T-cell (primary cell): ENCODE data around the gene SINHCAF. TPM values are rescaled to one million over a fixed set of nuclear protein-coding genes. Genes with fewer than 3 reads are reported as not detected.
"Not testable (repeated sequence)": the region's sequence is repeated elsewhere in the genome, so short reads cannot be mapped to it uniquely, and the experiment has no call there.

Experiments used
- ATAC-seq, 4 experiments: fragments of 200-7000 bp in 3 of 4; fragments of 150-1000 bp in 1 of 4; cut with Tn5 transposase; replicated peaks in 1 of 4; 1 replicate in 3 of 4; 2 replicates in 1 of 4; pipeline ENCODE4 v1.10.0; 2021; ENCODE audit warnings: moderate library complexity in 3 of 4, mild to moderate bottlenecking in 2 of 4, moderate number of reproducible peaks in 1 of 4
- CTCF ChIA-PET, 2 donors: fragments of 300-600 bp; sonication (Branson Sonifier 250); formaldehyde crosslinking; loops; one replicate each; lab custom pipeline; 2022; ENCODE audit warnings: antibody characterized with exemption in 2 of 2; lab: Charles Lee
- POLR2A ChIA-PET, 2 donors: fragments of 300-600 bp; sonication (Branson Sonifier 250); formaldehyde crosslinking; loops; one replicate each; lab custom pipeline; 2022; ENCODE audit warnings: antibody characterized with exemption in 2 of 2; lab: Charles Lee
- DNase-seq, 35 experiments: peaks; one replicate each; pipeline versions ENCODE4 v3.0.0 to v3.0.0-alpha.2; 2013 to 2023
- H3K27ac ChIP-seq: one replicate; pipeline ENCODE4 v1.5.1; 2013; ENCODE audit warnings: low read length
- H3K27me3 ChIP-seq, 2 experiments: replicated peaks in 1 of 2; 1 replicate in 1 of 2; 2 replicates in 1 of 2; pipeline versions ENCODE4 v1.6.1 to v1.7.0; 2013; ENCODE audit warnings: low read length in 1 of 2, mixed read lengths in 1 of 2; ENCODE audit not compliant: control insufficient read depth in 2 of 2, insufficient read depth in 2 of 2; ENCODE audit errors: extremely low read depth in 1 of 2
- H3K36me3 ChIP-seq, 2 donors: 1 replicate in 1 of 2; 2 replicates in 1 of 2; pipeline versions ENCODE4 v1.6.1 to v1.7.0; 2013; ENCODE audit warnings: low read length in 1 of 2; ENCODE audit not compliant: control insufficient read depth in 2 of 2, insufficient read depth in 1 of 2; ENCODE audit errors: extremely low read depth in 1 of 2
- H3K4me1 ChIP-seq, 2 experiments: 1 replicate in 1 of 2; 2 replicates in 1 of 2; pipeline versions ENCODE4 v1.6.1 to v1.7.0; 2013; ENCODE audit warnings: low read length in 2 of 2, mixed read lengths in 1 of 2; ENCODE audit not compliant: insufficient read depth in 2 of 2, control insufficient read depth in 1 of 2; ENCODE audit errors: extremely low read depth in 1 of 2
- H3K4me3 ChIP-seq, 2 donors: 1 replicate in 1 of 2; 2 replicates in 1 of 2; pipeline versions ENCODE4 v1.5.1 to v1.7.0; 2013; ENCODE audit warnings: mild to moderate bottlenecking in 2 of 2, low read length in 1 of 2, moderate library complexity in 1 of 2; ENCODE audit not compliant: control insufficient read depth in 1 of 2; ENCODE audit errors: extremely low read depth in 1 of 2
- H3K9me3 ChIP-seq: 2 replicates; pipeline ENCODE4 v1.7.0; 2013
- H3K27ac Mint-ChIP-seq, 2 donors: one replicate each; pipeline ENCODE4 v1.8.0; 2020 to 2021; ENCODE audit warnings: mild to moderate bottlenecking in 2 of 2, mixed read lengths in 2 of 2
- H3K27me3 Mint-ChIP-seq, 2 donors: one replicate each; pipeline ENCODE4 v1.8.0; 2021 to 2022; ENCODE audit warnings: mixed read lengths in 2 of 2
- H3K36me3 Mint-ChIP-seq: one replicate; pipeline ENCODE4 v1.8.0; 2021; ENCODE audit warnings: mixed read lengths
- H3K4me1 Mint-ChIP-seq, 3 donors: one replicate each; pipeline ENCODE4 v1.8.0; 2020 to 2022; ENCODE audit warnings: mixed read lengths in 3 of 3, mild to moderate bottlenecking in 1 of 3
- H3K4me3 Mint-ChIP-seq, 3 donors: one replicate each; pipeline ENCODE4 v1.8.0; 2020 to 2022; ENCODE audit warnings: mild to moderate bottlenecking in 3 of 3, mixed read lengths in 3 of 3, moderate library complexity in 3 of 3
- H3K9me3 Mint-ChIP-seq, 3 donors: one replicate each; pipeline ENCODE4 v1.8.0; 2020 to 2022; ENCODE audit warnings: mixed read lengths in 3 of 3
- WGBS: methylation state at CpG from one replicate; pipeline ENCODE4 v1.1.5; 2013; ENCODE audit warnings: missing lambda C conversion rate; ENCODE audit not compliant: insufficient coverage; 5-methylcytosine and 5-hydroxymethylcytosine counted together
- total RNA-seq, 35 experiments: library from RNA in 6 of 35; stranded (reverse) in 6 of 35; fragments of 120-200 nt in 1 of 35; gene quantifications; one replicate each; pipeline versions ENCODE4 v1.2.1 to v1.2.4 and lab custom pipeline; 2013 to 2026

Gene SINHCAF
- total RNA-seq, 5 donors from 2014 or later (not counting 1 experiment from before 2014, with no cell fraction given) = 70.3 to 93.2 (median 85.0) TPM

DNA sequence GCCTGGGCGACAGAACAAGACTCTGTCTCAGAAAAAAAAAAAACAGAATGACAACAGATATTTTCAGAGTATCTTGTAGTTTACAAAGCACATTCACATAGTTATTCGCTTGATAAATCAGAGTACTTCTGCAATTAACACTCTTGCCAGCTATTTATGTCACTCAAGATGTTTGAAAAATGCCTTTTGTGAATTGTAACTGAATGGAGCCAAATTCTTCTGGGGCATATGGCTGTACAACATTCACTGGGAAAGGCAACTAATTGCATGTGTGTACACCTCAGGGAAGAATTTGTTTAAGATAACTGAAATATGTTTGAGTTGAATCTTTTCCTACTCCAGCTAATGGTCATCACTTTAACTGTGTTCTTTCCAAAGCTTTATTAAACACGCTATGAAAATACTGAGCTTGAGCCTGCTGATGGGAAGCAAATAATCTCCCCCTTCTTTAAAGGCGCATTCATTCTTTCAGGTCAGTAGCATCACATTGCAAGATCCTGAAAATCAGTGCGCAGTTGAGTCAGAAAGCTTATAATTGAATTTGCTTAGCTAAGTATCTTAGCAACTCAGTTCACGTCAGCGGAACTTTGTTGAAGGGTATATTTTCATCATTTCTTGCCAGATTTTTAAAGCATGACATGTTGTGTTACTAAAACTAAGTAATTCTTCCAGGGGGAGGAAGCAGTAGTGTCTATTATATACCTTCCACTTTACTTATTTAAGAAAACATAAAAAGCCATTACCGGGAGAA lies 66.6 kb downstream of the SINHCAF start:
- CTCF ChIA-PET = interaction anchor here (0.5 to 2.7 kb wide), 3 partner anchors 13 to 88 kb away, joined by 3 to 8 read pairs (median 8); no protein-coding TSS in a partner anchor
- no peak overlapping the region for H3K27ac Mint-ChIP-seq

DNA sequence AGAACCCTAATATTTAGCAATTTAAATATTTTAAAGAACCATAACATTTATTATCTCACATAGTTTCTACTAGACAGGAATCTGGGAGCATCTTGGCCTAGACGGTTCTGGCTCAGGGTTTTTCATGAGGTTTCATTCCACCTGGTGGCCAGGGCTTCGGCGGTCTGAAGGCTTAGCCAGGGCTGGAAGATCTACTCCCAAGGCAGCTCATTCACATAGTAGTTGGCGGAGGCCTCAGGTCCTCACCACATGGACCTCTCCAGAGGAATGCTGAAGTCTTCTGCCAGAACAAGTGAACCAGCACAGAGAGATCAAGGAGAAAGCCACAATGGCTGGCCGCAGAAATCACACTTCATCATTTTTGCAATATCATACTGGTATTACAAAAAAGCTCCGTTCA lies 68.2 kb downstream of the SINHCAF start:
- Mint-ChIP-seq H3K4me3 (no peak overlapping the region), H3K36me3 (no peaks in the 10 kb centered on the region), H3K4me1 (no peaks in the 10 kb centered on the region), H3K9me3 (no peaks in the 10 kb centered on the region), H3K27ac (no peak overlapping the region), H3K27me3 (peaks cover 0 to 4% of the 10 kb centered on the region in 2 donors)
- H3K27me3 ChIP-seq = no peaks in the 10 kb centered on the region
- WGBS = 50% methylated on average over 2 of the region's 6 CpGs
- H3K4me3 ChIP-seq = no peak overlapping the region
- ChIA-PET POLR2A (no interaction called here), CTCF (interaction anchor here in 1 of 2 donors (0.8 kb wide), 1 partner anchor 14 kb away, joined by 4 read pairs; no protein-coding TSS in a partner anchor)
- DNase-seq = no peak
- no peak overlapping the region for H3K27ac ChIP-seq
- no peaks in the 10 kb centered on the region for H3K9me3 ChIP-seq
- no peaks in the 10 kb centered on the region for H3K4me1 ChIP-seq
- ATAC-seq = no peak
- H3K36me3 ChIP-seq = no peaks in the 10 kb centered on the region

More for the DNA sequence above, 66.6 kb downstream of the SINHCAF start:
- Mint-ChIP-seq H3K4me1 (no peaks in the 10 kb centered on the region), H3K27me3 (no peaks in the 10 kb centered on the region), H3K4me3 (no peak overlapping the region), H3K9me3 (no peaks in the 10 kb centered on the region), H3K36me3 (no peaks in the 10 kb centered on the region)
- DNase-seq (no peak), ATAC-seq (no peak)
- 92% methylated on average over 2 of the region's 8 CpGs for WGBS
- Histone ChIP-seq H3K27me3 (no peaks in the 10 kb centered on the region), H3K4me1 (no peaks in the 10 kb centered on the region), H3K36me3 (no peaks in the 10 kb centered on the region), H3K27ac (no peak overlapping the region), H3K4me3 (no peak overlapping the region), H3K9me3 (no peaks in the 10 kb centered on the region)
- POLR2A ChIA-PET = interaction anchor here in 1 of 2 donors (0.5 kb wide), 1 partner anchor 77 kb away, joined by 3 read pairs; no protein-coding TSS in a partner anchor

DNA sequence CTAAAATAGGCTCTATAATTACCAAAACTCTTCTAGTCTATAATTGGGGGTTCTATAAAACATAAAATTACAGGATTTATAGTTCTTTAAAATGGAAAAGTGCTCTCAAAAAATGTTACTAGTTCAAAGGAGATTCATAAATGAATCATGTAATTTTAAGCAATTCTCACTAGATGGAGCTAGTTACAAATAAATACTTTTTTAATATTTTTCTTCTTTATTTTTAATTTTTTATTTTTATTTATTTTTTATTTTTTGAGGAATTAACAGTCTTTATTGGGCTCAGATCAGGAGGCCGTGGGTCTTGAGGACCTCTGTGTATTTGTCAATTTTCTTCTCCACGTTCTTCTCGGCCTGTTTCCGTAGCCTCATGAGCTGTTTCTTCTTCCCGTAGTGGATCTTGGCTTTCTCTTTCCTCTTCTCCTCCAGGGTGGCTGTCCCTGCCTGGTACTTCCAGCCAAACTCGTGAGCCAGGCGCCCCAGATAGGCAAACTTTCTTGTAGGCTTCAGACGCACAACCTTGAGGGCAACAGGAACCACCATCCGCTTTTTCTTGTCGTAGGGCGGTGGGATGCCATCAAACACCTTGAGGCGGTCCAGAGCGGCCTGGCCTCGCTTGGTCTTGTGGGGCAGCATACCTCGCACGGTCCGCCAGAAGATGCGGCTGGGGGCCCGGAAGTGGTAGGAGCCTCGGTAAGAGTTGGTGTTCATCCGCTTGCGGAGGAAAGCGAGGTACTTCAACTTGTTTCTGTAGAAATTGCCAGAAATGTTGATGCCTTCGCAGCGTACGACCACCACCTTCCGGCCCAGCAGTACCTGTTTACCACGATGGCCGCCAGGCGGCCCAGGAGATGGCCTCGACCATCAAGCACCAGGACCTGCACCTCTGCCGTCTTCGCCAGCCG lies 74.0 kb downstream of the SINHCAF start:
- H3K9me3 ChIP-seq, H3K36me3 Mint-ChIP-seq, H3K4me1 Mint-ChIP-seq, ATAC-seq, H3K36me3 ChIP-seq, H3K4me3 ChIP-seq, H3K27me3 ChIP-seq, H3K9me3 Mint-ChIP-seq, POLR2A ChIA-PET, H3K4me1 ChIP-seq, H3K27me3 Mint-ChIP-seq, H3K27ac ChIP-seq, H3K27ac Mint-ChIP-seq: not testable (repeated sequence)
- CTCF ChIA-PET = interaction anchor here (0.6 to 3.9 kb wide), 7 partner anchors 9 to 115 kb away, joined by 3 to 26 read pairs (median 5); no protein-coding TSS in a partner anchor
- H3K4me3 Mint-ChIP-seq = peak overlapping the region; percentile 42 to 63 (median 50)
- peak in 3 of 35 experiments; percentile 5 to 13 (median 5) for DNase-seq
- WGBS = 63% methylated on average over 23 of the region's 34 CpGs

DNA sequence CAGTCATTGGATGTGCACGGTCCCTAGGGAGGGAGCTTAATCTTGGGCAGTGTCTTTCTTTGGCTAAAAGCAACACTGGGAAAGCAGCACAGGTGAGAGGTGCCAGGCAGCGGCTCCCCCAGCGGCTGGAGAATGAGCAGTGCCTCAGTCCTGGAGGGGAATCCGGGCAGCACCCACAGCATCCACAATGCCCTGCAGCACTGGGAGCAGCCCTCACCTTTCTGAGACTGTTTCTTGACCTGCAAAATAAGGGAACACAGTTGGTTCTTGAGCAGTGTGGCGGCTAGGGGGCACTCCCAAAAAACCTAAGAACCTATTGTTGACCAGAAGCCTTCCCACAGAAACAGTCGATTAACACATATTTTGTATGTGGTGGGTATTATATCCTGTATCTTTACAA lies 75.8 kb downstream of the SINHCAF start:
- Mint-ChIP-seq H3K27ac (no peak overlapping the region), H3K27me3 (peaks cover 0 to 4% of the 10 kb centered on the region in 2 donors), H3K9me3 (no peaks in the 10 kb centered on the region), H3K36me3 (no peaks in the 10 kb centered on the region), H3K4me3 (no peak overlapping the region), H3K4me1 (no peaks in the 10 kb centered on the region)
- Histone ChIP-seq H3K27ac (no peak overlapping the region), H3K4me3 (no peak overlapping the region), H3K36me3 (no peaks in the 10 kb centered on the region), H3K4me1 (no peaks in the 10 kb centered on the region), H3K9me3 (no peaks in the 10 kb centered on the region), H3K27me3 (peaks cover 0 to 9% of the 10 kb centered on the region in 2 experiments)
- no peak for ATAC-seq
- DNase-seq = no peak
- POLR2A ChIA-PET = no interaction called here
- WGBS = 74% methylated on average over 4 of the region's 6 CpGs
- CTCF ChIA-PET = interaction anchor here in 1 of 2 donors (2.8 kb wide), 1 partner anchor 22 kb away, joined by 17 read pairs; no protein-coding TSS in a partner anchor

DNA sequence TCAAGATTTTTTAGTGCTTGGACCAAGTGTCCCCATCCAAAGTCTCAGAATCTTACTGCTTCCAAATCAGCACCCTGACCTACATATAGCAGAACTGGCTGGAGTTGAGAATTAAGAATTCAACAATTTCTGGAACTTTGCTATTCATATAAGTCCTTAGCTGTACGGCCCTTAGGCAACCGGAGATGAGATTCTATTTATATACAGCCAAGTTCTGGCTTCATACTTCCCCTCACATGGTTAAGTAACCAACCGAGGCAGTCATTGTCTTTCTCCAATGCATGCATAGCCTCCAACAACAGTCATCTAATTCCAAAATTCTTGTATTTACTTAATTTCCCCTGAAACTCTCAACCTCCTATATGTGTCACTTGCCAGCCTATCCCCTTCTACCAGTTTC lies 76.6 kb downstream of the SINHCAF start:
- Histone ChIP-seq H3K9me3 (no peaks in the 10 kb centered on the region), H3K4me1 (no peaks in the 10 kb centered on the region), H3K4me3 (no peak overlapping the region), H3K27ac (no peak overlapping the region), H3K36me3 (no peaks in the 10 kb centered on the region), H3K27me3 (peaks cover 0 to 9% of the 10 kb centered on the region in 2 experiments)
- H3K9me3 Mint-ChIP-seq = no peaks in the 10 kb centered on the region
- ATAC-seq (no peak), DNase-seq (no peak)
- WGBS = 66% methylated on average over 3 of the region's 3 CpGs
- ChIA-PET CTCF (interaction anchor here in 1 of 2 donors (2.8 kb wide), 1 partner anchor 22 kb away, joined by 17 read pairs; no protein-coding TSS in a partner anchor), POLR2A (no interaction called here)
- H3K4me1 Mint-ChIP-seq = no peaks in the 10 kb centered on the region
- H3K27me3 Mint-ChIP-seq = peaks cover 0 to 4% of the 10 kb centered on the region in 2 donors
- H3K4me3 Mint-ChIP-seq = no peak overlapping the region
- no peaks in the 10 kb centered on the region for H3K36me3 Mint-ChIP-seq
- H3K27ac Mint-ChIP-seq = no peak overlapping the region

DNA sequence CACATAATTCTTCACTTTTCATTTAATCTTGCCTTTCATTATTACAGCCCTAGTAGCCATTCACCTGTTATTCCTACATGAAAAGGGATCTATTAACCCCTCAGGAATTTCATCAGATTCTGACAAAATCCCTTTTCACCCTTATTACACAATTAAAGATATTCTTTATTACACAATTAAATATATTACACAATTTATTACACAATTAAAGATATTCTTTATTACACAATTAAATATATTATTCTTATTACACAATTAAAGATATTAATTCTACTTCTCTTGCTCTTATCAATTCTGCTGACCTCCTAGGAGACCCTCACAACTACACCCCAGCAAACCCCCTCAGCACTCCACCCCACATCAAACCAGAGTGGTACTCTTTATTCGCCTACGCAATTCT lies 77.1 kb downstream of the SINHCAF start:
- no peak overlapping the region for H3K27ac ChIP-seq
- peaks cover 0 to 4% of the 10 kb centered on the region in 2 donors for H3K27me3 Mint-ChIP-seq
- H3K27ac Mint-ChIP-seq = no peak overlapping the region
- ATAC-seq = no peak
- no peak for DNase-seq
- no peak overlapping the region for H3K4me3 Mint-ChIP-seq
- ChIA-PET CTCF (interaction anchor here in 1 of 2 donors (1.0 kb wide), 1 partner anchor 155 kb away, joined by 6 read pairs; no protein-coding TSS in a partner anchor), POLR2A (no interaction called here)
- no peaks in the 10 kb centered on the region for H3K4me1 Mint-ChIP-seq
- WGBS = 100% methylated on average over 2 of the region's 2 CpGs
- H3K36me3 Mint-ChIP-seq = no peaks in the 10 kb centered on the region
- H3K9me3 Mint-ChIP-seq = no peaks in the 10 kb centered on the region
- no peaks in the 10 kb centered on the region for H3K4me1 ChIP-seq
- no peaks in the 10 kb centered on the region for H3K36me3 ChIP-seq
- H3K9me3 ChIP-seq = no peaks in the 10 kb centered on the region
- peaks cover 0 to 9% of the 10 kb centered on the region in 2 experiments for H3K27me3 ChIP-seq
- H3K4me3 ChIP-seq = no peak overlapping the region
